ENCODE results near the gene VCAN. TPM values are rescaled to one million over a fixed set of nuclear protein-coding genes. Genes with fewer than 3 reads are reported as not detected.

The VCAN gene
- total and polyA plus RNA-seq, 2 of the 8 experiments (the other 6 are each of a cell fraction or from before 2014, with no cell fraction given) = 146 to 404 TPM

GRCh38 chr5:83517072-83517687 is 45.6 kb downstream of the VCAN start:
- Histone ChIP-seq H3K9ac (replicated peaks in 1 of 4; ENCODE audit: extremely low read depth in 1 of 4, low read depth in 3 of 4, low read length in 3 of 4) (no peak overlapping the region), H2AFZ (ENCODE audit: low read length) (no peak overlapping the region), H3K79me1 (ENCODE audit: low read depth, low read length) (no peaks in the 10 kb centered on the region), H3K23me2 (ENCODE audit: low read depth, low read length) (no peaks in the 10 kb centered on the region), H4K91ac (replicated peaks; ENCODE audit: insufficient read length, low read length) (no peak overlapping the region), H2BK5ac (ENCODE audit: low read depth, low read length) (no peak overlapping the region), H3K23ac (ENCODE audit: insufficient read length) (no peak overlapping the region), H4K5ac (ENCODE audit: insufficient read length, low read depth, low read length) (no peak overlapping the region), H2BK15ac (ENCODE audit: low read length) (no peak overlapping the region), H3K79me2 (ENCODE audit: control insufficient read depth in 1 of 2, insufficient read depth in 2 of 2, low read length in 2 of 2) (peaks cover 0 to 4% of the 10 kb centered on the region in 2 experiments; a peak in 1 of 4 replicates), H3K4ac (replicated peaks; ENCODE audit: insufficient read length, low read depth, low read length) (no peak overlapping the region), H3K4me1 (replicated peaks in 1 of 4; ENCODE audit: control insufficient read depth in 3 of 4, insufficient read depth in 4 of 4, low read length in 3 of 4) (no peaks in the 10 kb centered on the region), H3K4me3 (ENCODE audit: extremely low read depth in 1 of 4, insufficient read depth in 2 of 4, low read depth in 3 of 4, low read length in 4 of 4) (no peak overlapping the region), H2BK20ac (ENCODE audit: low read length) (no peak overlapping the region), H4K8ac (ENCODE audit: extremely low read depth, insufficient read depth, low read length) (no peak overlapping the region), H3K18ac (ENCODE audit: extremely low read depth, low read length) (no peak overlapping the region), H3K27me3 (replicated peaks in 1 of 4; ENCODE audit: control insufficient read depth in 3 of 4, extremely low read depth in 1 of 4, insufficient read depth in 3 of 4, low read length in 3 of 4) (peaks cover 0 to 1% (median 0%) of the 10 kb centered on the region in 4 experiments; a peak in 1 of 7 replicates), H3K9me3 (ENCODE audit: insufficient read depth in 2 of 2, low read depth in 1 of 2, low read length in 1 of 2) (no peaks in the 10 kb centered on the region), H3K56ac (replicated peaks; ENCODE audit: insufficient read length, low read depth, low read length) (no peak overlapping the region), H2BK12ac (ENCODE audit: low read depth, low read length) (no peak overlapping the region), H3K36me3 (ENCODE audit: control insufficient read depth in 2 of 4, insufficient read depth in 4 of 4, low read length in 3 of 4) (peaks cover 14 to 69% (median 45%) of the 10 kb centered on the region in 4 experiments), H3K27ac (ENCODE audit: low read depth, low read length) (no peak overlapping the region), H2BK120ac (replicated peaks; ENCODE audit: low read depth, low read length) (no peak overlapping the region), H3K4me2 (ENCODE audit: insufficient read depth in 1 of 2, low read depth in 2 of 2, low read length in 2 of 2) (no peak overlapping the region), H2AK5ac (ENCODE audit: low read depth, low read length) (no peak overlapping the region), H3K14ac (ENCODE audit: insufficient read length) (no peak overlapping the region), H4K20me1 (replicated peaks in 1 of 2; ENCODE audit: control insufficient read depth in 1 of 2, insufficient read depth in 2 of 2, low read length in 2 of 2) (no peaks in the 10 kb centered on the region)
- 91% methylated on average over 1 of the region's 1 CpG; no CpG with 5 or more reads in 1 of the 2 experiments for WGBS, 2 experiments (ENCODE audit: extremely low coverage in 1 of 2, insufficient coverage in 1 of 2, insufficient read length in 1 of 2, insufficient replicate concordance in 2 of 2, low coverage in 1 of 2, low lambda C conversion rate in 2 of 2, missing lambda C conversion rate in 1 of 2)
- no peak for DNase-seq (ENCODE audit: low read depth in 1 of 2, low spot score in 2 of 2)
- ChIA-PET POLR2A (ENCODE audit: partially characterized antibody) (interaction anchor here (1.5 kb wide), 1 partner anchor 10 kb away, joined by 3 read pairs; no protein-coding TSS in a partner anchor), CTCF (ENCODE audit: partially characterized antibody) (no interaction called here)
- no peak for FAIRE-seq
- TF ChIP-seq CTCF (IDR thresholded peaks at IDR 0.05; ENCODE audit: control extremely low read depth in 1 of 3, insufficient read depth in 1 of 3, low read depth in 1 of 3, low read length in 3 of 3) (no peak), CHD2 (IDR thresholded peaks at IDR 0.05; ENCODE audit: low read length) (no peak), SAP30 (IDR thresholded peaks at IDR 0.05; ENCODE audit: insufficient read depth, insufficient replicate concordance, low read length) (no peak), CBX5 (IDR thresholded peaks at IDR 0.05; ENCODE audit: low read depth, low read length) (no peak), ZNF274 (IDR thresholded peaks at IDR 0.05; ENCODE audit: borderline replicate concordance, extremely low read depth, low read length) (no peak), TCF12 (IDR thresholded peaks at IDR 0.05; ENCODE audit: low read depth, low read length) (no peak), RBBP5 (IDR thresholded peaks at IDR 0.05; ENCODE audit: borderline replicate concordance, low read depth, low read length) (no peak), GTF2F1 (IDR thresholded peaks at IDR 0.05; ENCODE audit: borderline replicate concordance, low read depth, low read length) (no peak), CREB1 (IDR thresholded peaks at IDR 0.05) (no peak), RXRA (IDR thresholded peaks at IDR 0.05; ENCODE audit: insufficient read depth, low read depth, low read length) (no peak), JUND (IDR thresholded peaks at IDR 0.05; ENCODE audit: low read length) (no peak)

Data from H1 (cell line).